MM.1S (cell line): Measurements from ENCODE around the gene SLC4A1AP.

Experiments
- CTCF ChIP-seq: fragments of 300-600 bp; sonication (generic); IDR thresholded peaks from 2 replicates; pipeline ENCODE4 v1.5.1; 2016; ENCODE audit warnings: antibody characterized with exemption, low read length, mixed read lengths
- EZH2 ChIP-seq: fragments of 300-600 bp; sonication (generic); optimal IDR thresholded peaks from 2 replicates; pipeline ENCODE3; 2017; ENCODE audit warnings: low read depth, mild to moderate bottlenecking, antibody characterized with exemption, low read length, mixed read lengths
- EZH2phosphoT487 ChIP-seq: fragments of 300-600 bp; sonication (generic); IDR thresholded peaks from 2 replicates; pipeline ENCODE4 v1.6.1; 2018; ENCODE audit warnings: antibody characterized with exemption, low read length

GRCh38 chr2:27711804-27712203 lies 48.1 kb downstream of the SLC4A1AP start:
- no peak for TF ChIP-seq CTCF
- no peak for TF ChIP-seq EZH2
- TF ChIP-seq EZH2phosphoT487 = no peak
